Neural cell (in vitro differentiated cells): ENCODE data around the gene PIGA.
"Not testable (repeated sequence)": the region's sequence is repeated elsewhere in the genome, so short reads cannot be mapped to it uniquely, and the experiment has no call there.

Experiments used
- CTCF ChIP-seq: fragments of 450-650 bp; IDR thresholded peaks from 2 replicates; pipeline ENCODE4 v1.5.1; 2014; ENCODE audit warnings: antibody characterized with exemption, mild to moderate bottlenecking, moderate library complexity; ENCODE audit not compliant: poor library complexity, severe bottlenecking
- EZH2 ChIP-seq: fragments of 200-600, 300-800 bp; shearing (Covaris generic), sonication (generic); IDR thresholded peaks from 2 replicates; pipeline ENCODE4 v1.6.1; 2014; ENCODE audit warnings: antibody characterized with exemption, low read length, borderline replicate concordance, mild to moderate bottlenecking; ENCODE audit not compliant: insufficient read depth, poor library complexity, severe bottlenecking
- TAF1 ChIP-seq: IDR thresholded peaks from 2 replicates; pipeline ENCODE4 v1.6.1; 2012; ENCODE audit warnings: low read depth

- not testable (repeated sequence) for TF ChIP-seq TAF1, EZH2, CTCF
Measured at GRCh38 chrX:15273275-15273674, 62.0 kb downstream of the PIGA start.
